ENCODE measurements around the gene COX8A.

DNA sequence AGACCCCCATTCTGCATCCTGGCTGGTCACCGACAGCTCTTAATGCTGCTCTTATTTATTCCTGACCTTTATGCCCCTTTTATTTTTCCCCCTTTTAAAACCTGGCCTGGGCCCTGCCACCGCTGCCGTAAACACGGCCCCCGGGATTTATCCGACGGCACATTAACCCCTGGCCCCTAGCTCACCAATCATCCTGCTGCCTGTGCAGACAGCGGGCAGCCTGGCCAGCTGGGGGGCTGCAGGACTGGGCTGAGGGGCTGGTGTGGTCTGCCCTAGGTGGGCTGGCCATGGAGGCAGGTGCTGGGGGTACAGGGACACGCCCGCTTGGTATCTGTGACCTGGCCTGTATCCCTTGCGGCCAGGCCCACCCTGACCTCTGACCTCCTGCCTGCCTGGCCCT lies 39.9 kb downstream of the COX8A start:
- TF ChIP-seq, protein P1, sequence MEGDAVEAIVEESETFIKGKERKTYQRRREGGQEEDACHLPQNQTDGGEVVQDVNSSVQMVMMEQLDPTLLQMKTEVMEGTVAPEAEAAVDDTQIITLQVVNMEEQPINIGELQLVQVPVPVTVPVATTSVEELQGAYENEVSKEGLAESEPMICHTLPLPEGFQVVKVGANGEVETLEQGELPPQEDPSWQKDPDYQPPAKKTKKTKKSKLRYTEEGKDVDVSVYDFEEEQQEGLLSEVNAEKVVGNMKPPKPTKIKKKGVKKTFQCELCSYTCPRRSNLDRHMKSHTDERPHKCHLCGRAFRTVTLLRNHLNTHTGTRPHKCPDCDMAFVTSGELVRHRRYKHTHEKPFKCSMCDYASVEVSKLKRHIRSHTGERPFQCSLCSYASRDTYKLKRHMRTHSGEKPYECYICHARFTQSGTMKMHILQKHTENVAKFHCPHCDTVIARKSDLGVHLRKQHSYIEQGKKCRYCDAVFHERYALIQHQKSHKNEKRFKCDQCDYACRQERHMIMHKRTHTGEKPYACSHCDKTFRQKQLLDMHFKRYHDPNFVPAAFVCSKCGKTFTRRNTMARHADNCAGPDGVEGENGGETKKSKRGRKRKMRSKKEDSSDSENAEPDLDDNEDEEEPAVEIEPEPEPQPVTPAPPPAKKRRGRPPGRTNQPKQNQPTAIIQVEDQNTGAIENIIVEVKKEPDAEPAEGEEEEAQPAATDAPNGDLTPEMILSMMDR (IDR thresholded peaks at IDR 0.05): no peak
- no peak for TF ChIP-seq EZH2 (IDR thresholded peaks at IDR 0.05; ENCODE audit: borderline replicate concordance, insufficient read depth, low read depth, low read length, poor library complexity, severe bottlenecking)
